UCSD-AML1 (cell line): ENCODE data around the gene RBFOX2.
"Not testable (repeated sequence)": the region's sequence is repeated elsewhere in the genome, so short reads cannot be mapped to it uniquely, and the experiment has no call there.

Experiments used
- DNase-seq: peaks from one replicate; lab custom pipeline; 2025; ENCODE audit not compliant: unreplicated experiment; lab: John Stamatoyannopoulos, UW

The RBFOX2 gene

GRCh38 chr22:35835998-35836691 is 192.5 kb downstream of the RBFOX2 start:
- DNase-seq: no peak

DNA sequence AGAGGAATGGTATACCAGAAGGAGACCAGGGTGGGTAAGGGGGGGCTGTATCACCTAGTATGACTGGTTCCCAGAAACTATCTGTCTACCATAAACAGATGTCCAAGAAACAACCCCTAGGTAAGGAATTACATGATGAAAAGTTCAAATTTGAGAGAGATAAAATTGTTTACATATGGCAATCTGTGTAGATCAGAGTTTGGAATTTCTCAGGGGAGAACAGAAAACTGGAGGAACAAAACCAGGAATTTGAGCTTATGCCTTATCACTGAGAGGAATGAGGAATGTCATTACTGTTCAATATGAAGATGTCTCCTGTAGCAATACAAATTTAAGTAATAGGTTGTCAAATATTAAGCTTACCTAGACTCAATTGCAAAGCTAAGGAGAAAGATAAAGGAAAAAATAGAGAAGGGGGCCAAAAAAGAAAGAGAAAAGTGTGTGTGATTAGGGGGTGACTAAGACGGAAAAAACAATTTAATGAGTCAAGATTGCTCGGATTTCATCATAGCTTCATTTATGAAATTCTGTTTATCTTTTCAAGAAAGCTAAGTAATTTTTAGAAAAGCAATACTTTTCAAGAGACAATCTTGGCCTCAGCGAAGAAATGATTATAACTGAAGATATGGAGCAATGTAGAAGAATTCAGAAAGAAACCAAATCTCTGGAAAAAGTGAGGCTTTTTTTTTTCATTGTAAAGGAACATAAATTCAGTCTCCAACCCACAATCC is 193.2 kb downstream of the RBFOX2 start:
- no peak for DNase-seq

GRCh38 chr22:35834061-35834460 is 194.6 kb downstream of the RBFOX2 start:
- DNase-seq: no peak

- DNase-seq: no peak
Measured at GRCh38 chr22:35830305-35830704, 198.3 kb downstream of the RBFOX2 start.

DNA sequence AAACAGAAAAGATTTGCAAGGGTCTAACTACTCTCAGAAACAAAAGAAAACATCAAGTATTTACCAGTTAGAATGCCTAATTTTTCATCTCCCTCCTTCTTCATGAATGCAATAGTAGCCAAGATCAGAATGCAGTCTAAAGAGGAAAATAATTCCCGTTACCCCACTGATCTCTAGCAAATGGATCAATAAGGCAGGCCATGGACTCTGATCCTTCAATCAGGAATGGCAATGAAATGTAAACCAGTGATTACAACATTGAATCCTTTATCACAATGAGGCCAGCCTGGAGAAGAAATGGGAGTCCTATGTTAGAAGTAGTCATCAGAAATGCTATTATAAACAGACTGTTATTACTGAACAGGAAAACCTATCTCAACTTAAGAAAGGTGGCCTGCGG is 204.4 kb downstream of the RBFOX2 start:
- DNase-seq: no peak

DNA sequence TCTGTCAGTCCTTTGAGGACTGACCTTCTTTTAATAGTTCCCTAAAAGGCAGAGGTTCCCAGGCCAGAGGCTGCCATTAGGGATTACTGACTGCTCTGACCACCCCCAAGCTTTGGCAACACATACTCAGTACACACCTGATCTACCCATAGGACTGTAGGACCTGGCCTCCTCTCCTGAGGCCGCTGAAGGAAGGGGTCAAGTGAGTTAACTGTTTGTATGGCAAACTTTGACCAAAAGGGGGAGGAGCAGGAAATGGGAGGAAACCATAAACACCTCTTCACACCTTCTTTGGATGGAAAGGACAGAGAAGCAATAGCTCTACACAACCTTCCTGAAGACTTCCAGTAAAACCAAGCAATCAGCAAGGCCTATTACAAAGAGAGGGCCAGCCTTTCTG is 207.0 kb downstream of the RBFOX2 start:
- no peak for DNase-seq

DNA sequence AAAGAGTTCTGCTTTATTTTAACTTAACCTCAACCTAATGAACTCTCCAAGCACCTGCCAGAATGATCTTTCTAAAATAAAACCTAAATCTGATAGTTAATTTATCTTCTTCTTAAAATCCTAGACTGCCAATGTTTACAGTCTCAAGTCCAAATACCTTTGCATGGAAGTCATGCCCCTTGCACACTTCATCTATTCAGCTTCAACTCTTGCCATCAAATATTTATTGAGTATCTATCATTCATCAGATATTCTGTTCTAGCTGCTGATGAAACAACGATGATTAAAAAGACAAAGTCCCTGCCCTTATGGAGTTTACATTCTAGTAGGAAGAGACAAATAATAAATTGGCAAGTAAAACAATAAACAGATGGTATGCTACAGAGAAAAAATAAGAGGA is 209.2 kb downstream of the RBFOX2 start:
- DNase-seq: no peak

DNA sequence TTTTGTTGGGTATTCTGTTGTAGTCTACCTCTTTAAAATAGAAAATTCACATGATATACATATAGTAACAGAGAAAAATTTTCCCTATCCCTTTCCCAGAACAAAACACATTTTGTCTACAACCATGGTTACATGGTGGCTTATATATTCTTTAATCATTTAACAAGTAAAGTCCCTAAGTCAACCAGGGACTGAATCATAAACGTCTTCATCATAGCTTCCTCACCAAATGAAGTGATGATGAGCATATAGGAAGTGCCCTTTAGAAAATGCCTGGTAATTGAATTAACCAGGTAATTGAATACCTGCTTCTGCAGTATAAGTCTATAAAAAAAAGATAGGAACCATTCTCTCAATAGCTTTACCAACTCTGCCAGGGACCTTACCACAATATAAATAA is 209.7 kb downstream of the RBFOX2 start:
- no peak for DNase-seq

DNA sequence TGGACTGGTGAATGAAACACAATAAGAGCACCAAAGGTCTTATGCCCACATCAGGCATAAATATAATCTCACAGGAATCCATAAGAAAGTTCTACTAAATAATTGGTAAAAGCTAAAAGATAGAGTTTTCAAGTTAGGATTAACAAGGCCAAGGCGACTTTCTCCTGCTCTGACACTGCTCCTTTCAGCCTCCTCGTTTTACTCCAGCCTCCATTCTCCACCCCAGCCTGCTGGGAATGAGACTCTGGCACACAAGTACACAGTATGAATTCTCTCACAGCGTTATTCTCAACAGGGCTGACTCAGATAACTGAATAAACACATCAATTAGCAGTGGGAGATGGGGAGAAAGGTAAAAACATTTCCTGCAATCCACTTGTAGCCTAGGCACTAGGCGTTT is 216.0 kb downstream of the RBFOX2 start:
- no peak for DNase-seq

GRCh38 chr22:35811670-35812069 is 217.0 kb downstream of the RBFOX2 start:
- no peak for DNase-seq

DNA sequence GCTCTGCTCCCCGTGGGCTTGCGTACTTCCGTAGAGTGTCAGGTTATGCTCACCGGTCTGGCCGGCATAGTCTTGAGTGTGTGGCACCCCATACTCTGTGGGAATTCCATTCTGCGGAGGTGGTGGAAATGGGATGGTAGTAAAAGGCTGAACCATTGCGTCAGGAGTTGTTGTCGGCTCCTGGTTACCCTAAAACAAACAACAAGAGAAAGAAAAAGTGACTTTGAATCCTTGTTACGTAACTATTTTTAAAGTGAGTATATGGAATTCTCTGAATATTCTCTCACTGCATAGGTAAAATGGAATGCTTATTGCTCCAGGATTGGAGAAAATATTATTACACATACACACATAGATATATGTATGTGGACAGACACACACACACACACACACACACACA is 218.8 kb downstream of the RBFOX2 start:
- DNase-seq: no peak

DNA sequence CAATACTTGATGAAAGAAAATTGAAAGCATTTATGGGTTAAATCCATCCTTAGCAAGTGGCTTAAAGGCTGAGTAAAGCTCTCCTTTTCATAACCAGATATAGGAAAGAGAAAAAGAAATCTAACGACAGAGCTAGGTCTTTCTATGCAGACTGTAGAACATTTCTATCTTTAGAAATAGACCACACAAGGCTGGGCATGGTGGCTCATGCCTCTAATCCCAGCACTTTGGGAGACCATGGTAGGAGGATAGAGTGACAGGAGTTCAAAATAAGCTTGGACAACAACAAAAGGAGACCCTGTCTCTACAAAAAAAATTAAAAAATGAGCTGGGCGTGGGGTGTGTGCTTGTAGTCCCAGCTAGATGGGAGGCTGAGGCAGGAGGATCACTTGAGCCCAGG is 220.2 kb downstream of the RBFOX2 start:
- DNase-seq: no peak

DNA sequence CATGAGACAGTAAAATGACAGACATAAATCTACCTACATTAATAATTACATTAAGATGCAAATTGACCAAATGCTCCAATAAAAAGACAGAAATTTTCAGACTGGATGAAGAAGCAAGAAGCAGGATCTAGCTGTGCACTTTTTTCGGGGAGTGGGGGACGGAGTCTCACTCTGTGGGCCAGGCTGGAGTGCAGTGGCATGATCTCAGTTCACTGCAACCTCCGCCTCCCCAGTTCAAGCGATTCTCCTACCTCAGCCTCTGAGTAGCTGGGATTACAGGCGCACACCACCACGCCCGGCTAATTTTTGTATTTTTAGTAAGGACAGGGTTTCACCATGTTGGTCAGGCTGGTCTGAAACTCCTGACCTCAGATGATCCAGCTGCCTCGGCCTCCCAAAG is 222.0 kb downstream of the RBFOX2 start:
- DNase-seq: not testable (repeated sequence)

DNA sequence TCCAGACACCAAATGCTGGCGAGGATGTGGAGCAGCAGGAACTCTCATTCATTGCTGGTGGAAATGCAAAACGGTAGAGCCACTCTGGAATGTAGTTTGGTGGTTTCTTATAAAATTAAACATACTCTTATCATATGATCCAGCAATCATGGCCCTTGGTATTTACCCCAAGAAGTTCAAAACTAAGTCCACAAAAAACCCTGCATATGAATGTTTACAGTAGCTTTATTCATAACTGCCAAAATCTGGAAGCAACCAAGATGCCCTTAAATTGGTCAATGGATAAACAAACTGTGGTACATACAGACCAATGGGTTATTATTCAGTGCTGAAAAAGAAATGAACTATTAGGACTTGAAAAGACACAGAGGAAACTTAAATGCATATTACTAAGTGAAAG is 223.2 kb downstream of the RBFOX2 start:
- DNase-seq: no peak

GRCh38 chr22:35804421-35804820 is 224.2 kb downstream of the RBFOX2 start:
- DNase-seq: no peak

DNA sequence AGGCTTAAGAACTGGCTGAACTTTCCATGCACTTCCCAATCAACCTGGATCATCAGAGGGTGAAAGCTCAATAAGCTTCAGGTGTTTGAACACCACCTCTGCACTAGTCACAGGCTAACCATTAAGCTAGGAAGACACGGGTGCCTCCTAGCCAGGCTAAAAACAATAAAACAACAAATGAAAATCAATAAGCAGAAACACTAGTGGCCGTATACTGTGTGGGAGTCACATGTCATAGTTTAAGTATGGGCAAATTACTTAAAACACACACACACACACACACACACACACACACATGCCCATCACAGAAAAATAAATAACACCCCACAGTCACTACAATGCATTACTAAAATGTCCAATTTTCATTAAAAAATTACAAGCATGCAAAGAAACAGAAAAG is 225.7 kb downstream of the RBFOX2 start:
- no peak for DNase-seq

GRCh38 chr22:35801301-35801700 is 227.3 kb downstream of the RBFOX2 start:
- not testable (repeated sequence) for DNase-seq

GRCh38 chr22:35799150-35799549 is 229.5 kb downstream of the RBFOX2 start:
- no peak for DNase-seq

- DNase-seq: no peak
Measured at GRCh38 chr22:35797411-35797810, 231.2 kb downstream of the RBFOX2 start.

DNA sequence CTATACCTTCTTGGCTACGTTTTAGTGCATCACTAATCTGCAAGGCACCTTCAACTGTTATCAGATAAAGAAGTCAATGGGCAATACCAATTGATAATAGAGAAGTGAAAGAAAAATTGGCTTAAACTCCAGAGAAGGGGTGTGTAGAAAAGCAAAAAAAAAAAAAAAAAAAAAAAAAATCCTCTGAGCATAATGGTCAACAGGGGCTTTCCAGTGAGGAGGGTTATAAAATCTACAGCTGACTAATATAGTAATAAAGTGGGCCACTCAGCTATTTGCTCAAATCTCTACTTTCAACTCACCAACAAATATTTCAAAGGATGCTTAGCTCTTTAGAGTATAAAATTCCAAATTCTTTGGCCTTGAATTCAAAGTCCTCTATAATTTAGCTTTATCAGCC is 233.1 kb downstream of the RBFOX2 start:
- no peak for DNase-seq

DNA sequence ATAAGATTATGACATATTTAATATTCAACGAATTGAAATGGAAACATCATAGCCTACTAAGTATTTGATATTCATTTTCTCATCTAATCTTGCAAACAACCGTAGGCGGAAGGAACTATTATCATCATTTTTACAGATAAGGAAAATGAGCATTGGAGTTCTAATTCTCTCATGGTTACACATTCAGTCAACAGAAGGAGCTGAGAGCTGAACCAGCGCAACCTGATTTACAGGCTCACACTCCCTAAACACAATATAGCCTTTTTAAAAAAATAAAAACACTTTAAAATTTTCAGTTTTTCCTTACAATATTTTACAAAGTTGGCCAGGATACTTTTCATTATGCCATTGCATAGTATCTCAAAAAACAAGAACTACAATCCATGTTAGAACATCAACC is 236.1 kb downstream of the RBFOX2 start:
- DNase-seq: no peak

- DNase-seq: not testable (repeated sequence)
Measured at GRCh38 chr22:35791788-35792187, 236.8 kb downstream of the RBFOX2 start.
